Esophagus squamous epithelium (tissue), 5 donors: ENCODE results near the gene TECPR1. TPM values are rescaled to one million over a fixed set of nuclear protein-coding genes. Genes with fewer than 3 reads are reported as not detected.

ENCODE experiments used
- DNase-seq: peaks from one replicate; lab custom pipeline; 2025; lab: John Stamatoyannopoulos, UW
- H3K27ac ChIP-seq, 4 donors: fragments of 200-600 bp; sonication (generic); one replicate each; pipeline ENCODE4 v1.5.1; 2016 to 2019; ENCODE audit warnings: mild to moderate bottlenecking in 1 of 4
- H3K27me3 ChIP-seq, 4 donors: fragments of 200-600 bp; sonication (generic); 1 replicate in 3 of 4; 2 replicates in 1 of 4; pipeline versions ENCODE4 v1.5.1 to v1.6.0; 2017 to 2021; ENCODE audit warnings: antibody characterized with exemption in 1 of 4
- H3K36me3 ChIP-seq, 3 donors: fragments of 200-600 bp; sonication (generic); one replicate each; pipeline ENCODE4 v1.5.1; 2016 to 2019
- H3K4me1 ChIP-seq, 3 donors: fragments of 200-600 bp; sonication (generic); one replicate each; pipeline ENCODE4 v1.5.1; 2017 to 2019
- H3K4me3 ChIP-seq, 4 donors: fragments of 200-600 bp; sonication (generic); 1 replicate in 3 of 4; 2 replicates in 1 of 4; pipeline ENCODE4 v1.5.1; 2016 to 2019; ENCODE audit warnings: mild to moderate bottlenecking in 2 of 4, moderate library complexity in 1 of 4
- H3K9me3 ChIP-seq, 3 donors: fragments of 200-600 bp; sonication (generic); one replicate each; pipeline ENCODE4 v1.5.1; 2016 to 2019
- CTCF ChIP-seq, 6 experiments: fragments of 450-650 bp in 4 of 6; fragments of 200-600 bp in 2 of 6; sonication (generic) in 2 of 6; IDR thresholded peaks; one replicate each; pipeline ENCODE4 v1.5.1; 2016 to 2019; ENCODE audit warnings: antibody characterized with exemption in 6 of 6, mild to moderate bottlenecking in 4 of 6, moderate library complexity in 4 of 6
- POLR2A ChIP-seq, 4 donors: fragments of 450-650 bp; IDR thresholded peaks; one replicate each; pipeline ENCODE4 v1.6.1; 2017; ENCODE audit warnings: antibody characterized with exemption in 4 of 4, mild to moderate bottlenecking in 4 of 4, moderate library complexity in 3 of 4
- WGBS, 2 donors: methylation state at CpG; one replicate each; pipeline ENCODE4 v1.1.5; 2018; 5-methylcytosine and 5-hydroxymethylcytosine counted together
- intact Hi-C: fragments of 100-400 bp; cut with DNase I; formaldehyde crosslinking; loops from one replicate; pipeline ENCODE4 v1.15.0; 2022
- total RNA-seq, 4 donors: library from RNA; depleted of rRNA; stranded (reverse); fragments of >200 nt; gene quantifications; one replicate each; pipeline ENCODE4 v1.1.0, GENCODE V29; 2016
- donor health status: DM: yes; HTN: yes; CAD: no.

Gene TECPR1
- total RNA-seq, 4 donors from 2014 or later, result 13.4 to 21.5 (median 19.0) TPM

GRCh38 chr7:98232799-98233198 is 19.2 kb downstream of the TECPR1 start:
- Histone ChIP-seq H3K36me3 (peaks cover 5 to 90% (median 5%) of the 10 kb centered on the region in 3 donors), H3K27me3 (no peaks in the 10 kb centered on the region), H3K4me3 (no peak overlapping the region), H3K9me3 (no peaks in the 10 kb centered on the region), H3K4me1 (no peaks in the 10 kb centered on the region), H3K27ac (no peak overlapping the region)
- DNase-seq, result no peak
- TF ChIP-seq CTCF (IDR thresholded peaks at IDR 0.05), result no peak
- no peak for TF ChIP-seq POLR2A (IDR thresholded peaks at IDR 0.05)
- 85 to 86% methylated on average over 6 to 15 of the region's 16 CpGs for WGBS, 2 donors
- intact Hi-C loops, result no loop called here

- H3K4me3 ChIP-seq, result no peak overlapping the region
- no peaks in the 10 kb centered on the region for H3K9me3 ChIP-seq
- H3K36me3 ChIP-seq, result peaks cover 3 to 90% (median 5%) of the 10 kb centered on the region in 3 donors
- no peaks in the 10 kb centered on the region for H3K4me1 ChIP-seq
- no peak overlapping the region for H3K27ac ChIP-seq
- intact Hi-C loops, result no loop called here
- no peak for DNase-seq
- TF ChIP-seq POLR2A (IDR thresholded peaks at IDR 0.05), result no peak
- no peak for TF ChIP-seq CTCF (IDR thresholded peaks at IDR 0.05)
- H3K27me3 ChIP-seq, result no peaks in the 10 kb centered on the region
- WGBS, 2 donors, result 100% methylated on average over 2 of the region's 8 CpGs; no CpG with 5 or more reads in 1 of the 2 donors
Observed at GRCh38 chr7:98232263-98232585, 19.8 kb downstream of the TECPR1 start.

GRCh38 chr7:98231493-98232262 is 20.4 kb downstream of the TECPR1 start:
- TF ChIP-seq POLR2A (IDR thresholded peaks at IDR 0.05) (no peak), CTCF (IDR thresholded peaks at IDR 0.05) (no peak)
- 91 to 100% methylated on average over 2 to 12 of the region's 25 CpGs for WGBS, 2 donors
- DNase-seq, result no peak
- H3K27ac ChIP-seq, result no peak overlapping the region
- intact Hi-C loops, result no loop called here
- H3K4me3 ChIP-seq, result no peak overlapping the region
- H3K4me1 ChIP-seq, result no peaks in the 10 kb centered on the region
- no peaks in the 10 kb centered on the region for H3K27me3 ChIP-seq
- no peaks in the 10 kb centered on the region for H3K9me3 ChIP-seq
- H3K36me3 ChIP-seq, result peaks cover 3 to 90% (median 4%) of the 10 kb centered on the region in 3 donors

GRCh38 chr7:98230746-98231471 is 21.1 kb downstream of the TECPR1 start:
- no peaks in the 10 kb centered on the region for H3K27me3 ChIP-seq
- no peak for TF ChIP-seq POLR2A (IDR thresholded peaks at IDR 0.05)
- TF ChIP-seq CTCF (IDR thresholded peaks at IDR 0.05), result no peak
- no peaks in the 10 kb centered on the region for H3K4me1 ChIP-seq
- intact Hi-C loops, result no loop called here
- no peaks in the 10 kb centered on the region for H3K9me3 ChIP-seq
- H3K36me3 ChIP-seq, result peaks cover 0 to 90% (median 3%) of the 10 kb centered on the region in 3 donors
- H3K4me3 ChIP-seq, result no peak overlapping the region
- DNase-seq, result no peak
- no peak overlapping the region for H3K27ac ChIP-seq
- WGBS, 2 donors, result 94% methylated on average over 5 of the region's 30 CpGs
